OCI-LY3 (cell line): ENCODE data around the gene CRADD.

Experiments
- CTCF ChIP-seq: fragments of 200-600, 300-600 bp; sonication (generic); IDR thresholded peaks from 2 replicates; pipeline ENCODE4 v1.5.1; 2014; ENCODE audit warnings: antibody characterized with exemption, low read length, low read depth
- EZH2phosphoT487 ChIP-seq: fragments of 200-600 bp; shearing (Covaris generic); IDR thresholded peaks from 2 replicates; pipeline ENCODE4 v1.6.1; 2018; ENCODE audit warnings: antibody characterized with exemption, mixed run types, low read depth

GRCh38 chr12:93802698-93803423 is 125.7 kb downstream of the CRADD start:
- TF ChIP-seq CTCF = no peak
- TF ChIP-seq EZH2phosphoT487 = no peak
